Loucy (cell line): ENCODE measurements around the gene PHPT1.

ENCODE experiments used
- H2AFZ ChIP-seq: fragments of 200-600 bp; sonication (generic); 2 replicates; pipeline ENCODE4 v1.6.0; 2016; ENCODE audit warnings: antibody characterized with exemption, mild to moderate bottlenecking, low read length, moderate library complexity
- H3F3A ChIP-seq: fragments of 200-600 bp; 2 replicates; pipeline ENCODE4 v1.6.0; 2016; ENCODE audit warnings: antibody characterized with exemption, low read depth, mild to moderate bottlenecking
- H3K27me3 ChIP-seq: fragments of 200-600 bp; sonication (generic); 2 replicates; pipeline ENCODE4 v1.6.1; 2014; ENCODE audit warnings: low read length, mild to moderate bottlenecking; ENCODE audit not compliant: insufficient read depth, poor library complexity, severe bottlenecking
- H3K36me3 ChIP-seq: fragments of 200-600 bp; sonication (generic); 2 replicates; pipeline ENCODE4 v1.6.1; 2016; ENCODE audit warnings: low read length; ENCODE audit not compliant: insufficient read depth
- H3K4me1 ChIP-seq: fragments of 200-600 bp; sonication (generic); 2 replicates; pipeline ENCODE4 v1.5.1; 2014; ENCODE audit warnings: low read length, mild to moderate bottlenecking; ENCODE audit not compliant: insufficient read depth, poor library complexity, severe bottlenecking
- H3K4me2 ChIP-seq: fragments of 200-600 bp; sonication (generic); 2 replicates; pipeline ENCODE4 v1.6.0; 2014; ENCODE audit warnings: antibody characterized with exemption, low read length, low read depth, mild to moderate bottlenecking; ENCODE audit not compliant: poor library complexity, severe bottlenecking
- H3K4me3 ChIP-seq: fragments of 200-600 bp; sonication (generic); 2 replicates; pipeline ENCODE4 v1.5.1; 2014; ENCODE audit warnings: low read length, mild to moderate bottlenecking, mixed read lengths; ENCODE audit not compliant: poor library complexity, severe bottlenecking
- H3K79me2 ChIP-seq: fragments of 200-600 bp; sonication (generic); 2 replicates; pipeline ENCODE4 v1.6.1; 2014; ENCODE audit warnings: low read length; ENCODE audit not compliant: insufficient read depth
- H3K9ac ChIP-seq: fragments of 200-600 bp; sonication (generic); 2 replicates; pipeline ENCODE4 v1.6.0; 2014; ENCODE audit warnings: mild to moderate bottlenecking, low read depth, low read length, moderate library complexity; ENCODE audit not compliant: poor library complexity, severe bottlenecking
- H3K9me2 ChIP-seq: fragments of 200-600 bp; sonication (generic); replicated peaks from 2 replicates; pipeline ENCODE4 v1.6.1; 2016; ENCODE audit warnings: low read depth, low read length, mixed read lengths
- H3K9me3 ChIP-seq: fragments of 200-600 bp; sonication (generic); 2 replicates; pipeline ENCODE4 v1.6.1; 2014; ENCODE audit warnings: mild to moderate bottlenecking, antibody characterized with exemption, low read length, low read depth; ENCODE audit not compliant: insufficient read depth
- H4K20me1 ChIP-seq: fragments of 200-600 bp; sonication (generic); 2 replicates; pipeline ENCODE4 v1.6.0; 2014; ENCODE audit warnings: antibody characterized with exemption, low read length, mild to moderate bottlenecking; ENCODE audit not compliant: insufficient read depth, poor library complexity, severe bottlenecking
- CTCF ChIP-seq: fragments of 200-600 bp; sonication (generic); conservative IDR thresholded peaks from 2 replicates; pipeline ENCODE4 v1.5.1; 2014; ENCODE audit warnings: mild to moderate bottlenecking, antibody characterized with exemption, low read length
- EZH2phosphoT487 ChIP-seq: fragments of 200-600 bp; IDR thresholded peaks from 2 replicates; pipeline ENCODE4 v1.6.1; 2018; ENCODE audit warnings: antibody characterized with exemption, mild to moderate bottlenecking, moderate library complexity, borderline replicate concordance

The PHPT1 gene

GRCh38 chr9:136827794-136828473, 21.3 kb upstream of the PHPT1 start:
- no peak overlapping the region for H3K9ac ChIP-seq
- H3K4me2 ChIP-seq = no peak overlapping the region
- no peak overlapping the region for H3K4me3 ChIP-seq
- H3K27me3 ChIP-seq = no peaks in the 10 kb centered on the region
- no peaks in the 10 kb centered on the region for H4K20me1 ChIP-seq
- no peak for TF ChIP-seq EZH2phosphoT487
- no peak for TF ChIP-seq CTCF
- H2AFZ ChIP-seq = no peak overlapping the region
- no peaks in the 10 kb centered on the region for H3K9me3 ChIP-seq
- H3K9me2 ChIP-seq = no peaks in the 10 kb centered on the region
- H3F3A ChIP-seq = no peaks in the 10 kb centered on the region
- H3K36me3 ChIP-seq = peaks cover 42% of the 10 kb centered on the region; the same call in 1 of the 2 replicates
- no peaks in the 10 kb centered on the region for H3K4me1 ChIP-seq
- H3K79me2 ChIP-seq = no peaks in the 10 kb centered on the region

GRCh38 chr9:136828474-136829140, 20.6 kb upstream of the PHPT1 start:
- Histone ChIP-seq H3F3A (no peaks in the 10 kb centered on the region), H3K4me1 (no peaks in the 10 kb centered on the region), H3K9me3 (no peaks in the 10 kb centered on the region), H3K36me3 (peaks cover 40% of the 10 kb centered on the region; the same call in 1 of the 2 replicates), H3K27me3 (no peaks in the 10 kb centered on the region), H3K9me2 (no peaks in the 10 kb centered on the region), H3K9ac (no peak overlapping the region), H2AFZ (no peak overlapping the region), H3K79me2 (no peaks in the 10 kb centered on the region), H3K4me3 (no peak overlapping the region), H4K20me1 (no peaks in the 10 kb centered on the region), H3K4me2 (no peak overlapping the region)
- TF ChIP-seq CTCF = no peak
- TF ChIP-seq EZH2phosphoT487 = no peak

- H3K79me2 ChIP-seq = no peaks in the 10 kb centered on the region
- H3K9me3 ChIP-seq = no peaks in the 10 kb centered on the region
- H3K9ac ChIP-seq = no peak overlapping the region
- H2AFZ ChIP-seq = no peak overlapping the region
- TF ChIP-seq EZH2phosphoT487 = no peak
- no peak for TF ChIP-seq CTCF
- no peak overlapping the region for H3K4me3 ChIP-seq
- H3K4me1 ChIP-seq = no peaks in the 10 kb centered on the region
- H3K27me3 ChIP-seq = no peaks in the 10 kb centered on the region
- H3K4me2 ChIP-seq = no peak overlapping the region
- no peaks in the 10 kb centered on the region for H3K9me2 ChIP-seq
- H4K20me1 ChIP-seq = no peaks in the 10 kb centered on the region
- H3F3A ChIP-seq = no peaks in the 10 kb centered on the region
- peaks cover 36% of the 10 kb centered on the region; the same call in 1 of the 2 replicates for H3K36me3 ChIP-seq
These were observed 19.8 kb upstream of the PHPT1 start for GRCh38 chr9:136829412-136829811.
